ENCODE data around the gene KRTAP4-11.
A peak's percentile ranks its signal among the peaks of the same experiment; 100 is the strongest.
"Not testable (repeated sequence)": the region's sequence is repeated elsewhere in the genome, so short reads cannot be mapped to it uniquely, and the experiment has no call there.

KRTAP4-11 gene

DNA sequence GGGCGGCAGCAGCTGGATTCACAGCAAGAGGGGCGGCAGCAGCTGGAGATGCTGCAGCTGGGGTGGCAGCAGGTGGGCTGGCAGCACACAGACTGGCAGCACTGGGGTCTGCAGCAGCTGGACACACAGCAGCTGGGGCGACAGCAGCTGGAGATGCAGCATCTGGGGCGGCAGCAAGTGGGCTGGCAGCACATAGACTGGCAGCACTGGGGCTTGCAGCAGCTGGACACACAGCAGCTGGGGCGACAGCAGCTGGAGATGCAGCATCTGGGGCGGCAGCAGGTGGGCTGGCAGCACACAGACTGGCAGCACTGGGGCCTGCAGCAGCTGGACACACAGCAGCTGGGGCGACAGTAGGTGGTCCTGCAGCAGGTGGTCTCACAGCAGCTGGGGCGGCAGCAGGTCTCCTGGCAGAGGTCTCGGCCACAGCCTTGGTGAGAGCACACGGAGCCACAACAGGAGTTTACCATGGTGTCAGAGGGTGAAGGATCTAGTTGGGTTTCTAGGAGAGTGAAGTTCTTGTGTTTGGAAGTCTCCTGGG lies at the start of gene KRTAP4-11:
Gene KRTAP4-11 (minus strand): TSS at position 528 of the 541 bp plus-strand sequence. CDS start 58 bp downstream, at position 470.
- not testable (repeated sequence) for DNase-seq (ENCODE audit: low spot score)

DNA sequence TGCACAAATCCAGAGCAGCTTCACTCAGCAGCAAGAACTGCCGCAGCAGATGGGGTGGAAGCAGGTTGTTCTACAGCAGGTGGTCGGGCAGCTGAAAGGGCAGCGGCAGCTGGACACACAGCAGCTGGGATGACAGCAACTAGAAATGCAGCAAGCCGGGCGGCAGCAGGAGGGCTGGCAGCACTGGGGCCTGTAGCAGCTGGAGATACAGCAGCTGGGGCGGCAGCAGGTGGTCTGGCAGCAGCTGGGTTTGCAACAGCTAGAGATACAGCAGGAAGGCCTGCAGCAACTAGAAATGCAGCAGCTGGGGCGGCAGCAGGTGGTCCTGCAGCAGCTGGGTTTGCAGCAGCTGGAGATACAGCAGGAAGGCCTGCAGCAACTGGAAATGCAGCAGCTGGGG lies 49.4 kb upstream of the KRTAP4-11 start:
- no peak for DNase-seq (ENCODE audit: low spot score)

DNA sequence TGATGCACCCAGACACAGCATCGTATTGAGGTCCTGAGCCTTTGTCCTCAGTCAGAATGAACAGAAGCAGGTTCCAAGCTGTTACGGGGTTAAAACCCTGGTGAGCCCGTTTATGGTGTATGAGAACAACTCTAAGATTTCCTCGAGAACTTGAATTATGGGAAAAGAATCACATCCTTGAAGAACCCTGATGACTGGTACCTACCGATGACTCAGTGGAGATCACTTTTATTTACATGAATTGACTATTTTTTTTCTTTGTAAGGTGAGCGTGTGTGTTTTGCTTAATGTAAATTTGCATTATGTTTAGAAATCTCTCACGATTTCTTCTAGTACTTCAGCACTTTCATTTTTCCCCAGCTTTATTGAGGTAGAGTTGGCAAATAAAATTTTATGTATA lies 45.7 kb upstream of the KRTAP4-11 start:
- no peak for DNase-seq (ENCODE audit: low spot score)

DNA sequence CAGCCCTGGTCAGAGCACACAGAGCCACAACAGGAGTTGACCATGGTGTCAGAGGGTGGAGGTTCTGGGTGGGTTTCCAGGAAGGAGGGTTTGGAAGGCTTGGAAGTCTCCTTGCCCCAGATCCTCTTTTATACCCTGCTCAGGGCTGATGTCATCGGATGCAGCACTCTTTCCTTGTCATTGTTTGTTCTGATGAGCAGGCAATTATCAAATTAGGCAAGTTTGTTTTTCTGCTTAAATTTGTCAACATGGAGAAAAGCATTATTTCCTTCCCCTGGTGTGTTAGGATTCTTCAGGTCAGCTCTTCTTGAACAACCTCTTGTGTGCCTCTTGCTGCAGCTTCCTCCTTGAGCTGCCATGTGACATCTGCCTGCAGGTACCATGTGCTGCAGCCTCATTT lies 42.5 kb upstream of the KRTAP4-11 start, which contains the start of gene KRTAP4-4:
Gene KRTAP4-4 (minus strand): TSS at position 101 of the 400 bp plus-strand sequence. CDS start 57 bp downstream, at position 44.
- no peak for DNase-seq (ENCODE audit: low spot score)

DNA sequence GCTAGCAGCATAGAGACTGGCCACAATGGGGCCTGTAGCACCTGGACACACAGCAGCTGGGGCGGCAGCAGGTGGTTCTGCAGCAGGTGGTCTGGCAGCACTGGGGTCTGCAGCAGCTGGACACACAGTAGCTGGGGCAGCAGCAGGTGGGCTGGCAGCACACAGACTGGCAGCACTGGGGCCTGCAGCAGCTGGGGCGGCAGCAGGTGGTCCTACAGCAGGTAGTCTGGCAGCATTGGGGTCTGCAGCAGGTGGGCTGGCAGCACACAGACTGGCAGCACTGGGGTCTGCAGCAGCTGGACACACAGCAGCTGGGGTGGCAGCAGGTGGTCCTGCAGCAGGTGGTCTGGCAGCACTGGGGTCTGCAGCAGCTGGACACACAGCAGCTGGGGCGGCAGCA lies 42.0 kb upstream of the KRTAP4-11 start:
- DNase-seq (ENCODE audit: low spot score), result not testable (repeated sequence)

DNA sequence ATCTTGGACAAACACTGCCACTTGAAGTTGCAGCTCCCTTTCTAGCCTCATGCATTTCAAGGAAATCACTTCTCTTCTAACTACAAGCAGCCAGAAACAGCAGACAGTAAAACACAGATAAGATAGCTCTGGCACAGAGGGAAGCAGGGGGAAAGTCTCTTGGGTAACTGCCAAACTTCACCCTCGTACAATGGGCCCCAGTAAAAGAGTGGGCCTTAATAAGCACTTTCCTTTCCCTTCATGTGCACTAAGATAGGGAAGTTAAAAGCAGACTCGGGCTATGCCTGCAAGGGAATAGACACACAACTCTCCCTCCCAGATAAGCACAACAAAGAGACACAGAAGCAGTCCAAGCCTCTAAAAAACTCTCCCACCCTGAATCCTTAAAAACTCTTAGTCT lies 35.7 kb upstream of the KRTAP4-11 start:
- peak; percentile 70 for DNase-seq (ENCODE audit: low spot score)

DNA sequence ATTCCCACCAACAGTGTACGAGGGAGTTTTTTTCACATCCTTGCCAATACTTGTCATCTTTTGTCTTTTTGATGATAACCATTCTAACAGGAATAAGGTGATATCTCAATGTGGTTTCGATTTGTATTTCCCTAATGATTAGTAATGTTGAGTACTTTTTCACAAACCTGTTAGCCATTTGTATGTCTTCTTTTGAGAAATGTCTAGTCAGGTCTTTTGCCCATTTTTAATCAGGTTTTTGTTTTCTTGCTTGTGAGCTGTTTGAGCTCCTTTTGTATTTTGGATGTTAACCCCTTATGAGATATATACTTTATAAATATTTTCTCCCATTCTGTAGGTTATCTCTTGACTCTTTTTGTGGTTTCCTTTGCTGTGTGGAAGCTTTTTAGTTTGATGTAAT lies 33.4 kb upstream of the KRTAP4-11 start:
- no peak for DNase-seq (ENCODE audit: low spot score)

DNA sequence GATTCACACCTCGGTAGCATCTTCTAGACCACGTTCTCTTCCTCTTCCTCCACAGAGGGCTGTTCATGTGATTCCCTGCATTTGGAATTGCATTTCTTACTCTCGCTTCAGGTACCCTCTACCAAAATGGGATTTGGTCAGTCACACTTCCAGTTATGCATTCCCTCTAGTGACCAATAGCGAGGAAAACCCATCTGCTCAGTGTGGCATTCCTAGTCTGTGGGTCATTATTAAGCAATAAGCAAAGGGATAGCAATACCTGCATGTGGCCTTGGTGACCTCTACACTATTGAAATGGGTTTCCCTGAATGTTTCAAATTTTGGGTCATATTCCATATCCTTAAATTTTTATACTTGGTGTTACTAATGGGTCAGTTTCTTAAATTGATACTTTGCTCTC lies 31.9 kb upstream of the KRTAP4-11 start:
- no peak for DNase-seq (ENCODE audit: low spot score)

DNA sequence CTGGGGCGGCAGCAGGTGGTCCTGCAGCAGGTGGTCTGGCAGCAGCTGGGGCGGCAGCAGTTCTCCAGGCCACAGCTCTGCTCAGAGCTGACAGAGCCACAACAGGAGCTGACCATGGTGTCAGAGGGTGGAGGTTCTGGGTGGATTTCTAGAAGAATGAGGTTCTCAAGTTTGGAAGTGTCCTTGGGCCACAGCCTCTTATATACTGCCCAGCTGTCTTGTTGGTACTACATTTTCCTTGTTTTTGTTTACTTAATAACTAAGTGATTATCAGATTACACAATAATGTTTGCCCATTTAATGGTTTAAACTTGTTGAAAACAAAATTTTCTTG lies 31.4 kb upstream of the KRTAP4-11 start, which contains the start of gene KRTAP4-5:
Gene KRTAP4-5 (minus strand): TSS at position 174 of the 334 bp plus-strand sequence. CDS start 58 bp downstream, at position 116.
- DNase-seq (ENCODE audit: low spot score), result no peak

DNA sequence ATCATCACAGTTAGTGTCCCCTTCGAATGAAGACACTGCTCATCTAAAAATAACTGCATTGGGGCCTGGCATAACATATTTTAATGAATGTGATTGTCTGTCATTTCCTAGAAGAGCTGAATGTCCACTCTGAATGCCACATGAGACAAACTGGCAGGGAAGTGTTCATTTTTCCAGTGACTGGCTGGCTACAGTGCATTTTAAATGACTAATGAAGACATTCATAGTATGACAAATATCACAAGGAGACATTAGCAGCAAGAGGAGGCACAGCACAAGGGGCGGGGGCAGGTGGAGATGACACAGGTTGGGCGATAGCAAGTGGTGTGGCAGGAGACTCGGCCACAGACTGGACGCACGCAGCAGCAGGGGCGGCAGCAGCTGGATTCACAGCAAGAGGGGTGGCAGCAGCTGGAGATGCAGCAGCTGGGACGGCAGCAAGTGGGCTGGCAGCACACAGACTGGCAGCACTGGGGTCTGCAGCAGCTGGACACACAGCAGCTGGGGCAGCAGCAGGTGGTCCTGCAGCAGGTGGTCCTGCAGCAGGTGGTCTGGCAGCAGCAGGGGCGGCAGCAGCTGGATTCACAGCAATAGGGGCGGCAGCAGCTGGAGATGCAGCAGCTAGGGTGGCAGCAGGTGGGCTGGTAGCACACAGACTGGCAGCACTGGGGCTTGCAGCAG lies 30.9 kb upstream of the KRTAP4-11 start:
- DNase-seq (ENCODE audit: low spot score), result not testable (repeated sequence)

DNA sequence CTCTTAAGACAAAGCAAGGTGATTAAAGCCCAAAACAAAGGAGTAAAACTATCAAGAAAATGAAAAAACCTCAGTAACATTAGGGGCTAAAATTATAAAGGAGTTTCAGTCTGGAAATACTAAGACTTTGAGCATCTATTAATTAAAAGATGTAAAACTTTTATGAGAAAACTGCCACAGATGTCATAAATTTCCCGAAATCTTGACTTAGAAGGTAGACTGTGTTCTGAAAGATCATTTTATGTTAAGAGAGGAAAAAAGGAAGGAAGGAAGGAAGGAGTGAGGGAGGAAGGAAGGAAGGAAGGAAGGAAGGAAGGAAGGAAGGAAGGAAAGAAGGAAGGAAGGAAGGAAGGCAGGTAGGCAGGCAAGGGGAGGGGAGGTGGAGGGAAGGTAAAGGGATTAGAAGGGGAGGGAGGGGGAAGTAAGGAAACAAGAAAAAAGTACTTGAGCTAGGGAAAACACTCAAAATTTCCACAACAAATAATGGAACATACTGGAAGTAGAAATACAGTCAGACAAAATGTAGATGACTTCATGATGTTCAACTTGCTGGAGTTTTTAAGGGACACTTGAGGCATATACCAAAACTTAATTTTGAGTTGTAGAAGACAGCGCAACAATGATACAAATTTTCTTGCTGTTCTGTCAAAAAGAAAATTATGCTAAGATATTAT lies 29.5 kb upstream of the KRTAP4-11 start:
- no peak for DNase-seq (ENCODE audit: low spot score)

DNA sequence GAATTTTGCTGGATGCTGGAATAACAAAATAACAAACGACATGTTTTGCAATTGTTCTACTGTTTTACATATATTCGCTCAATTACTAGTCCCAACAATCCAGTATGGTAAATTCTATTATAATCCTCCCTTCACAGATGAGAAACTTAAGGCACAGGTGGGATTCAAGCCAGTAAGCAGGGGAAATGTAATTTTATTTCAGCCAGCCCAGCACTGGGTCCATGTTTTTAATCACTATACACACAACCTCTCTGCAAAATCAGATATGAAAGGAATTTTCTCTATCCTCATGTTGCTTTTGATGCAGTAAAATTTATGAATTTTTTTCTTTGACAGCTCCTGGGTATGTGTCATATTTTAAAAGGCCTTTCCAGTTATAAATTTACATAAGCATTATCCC lies 27.1 kb upstream of the KRTAP4-11 start:
- no peak for DNase-seq (ENCODE audit: low spot score)

DNA sequence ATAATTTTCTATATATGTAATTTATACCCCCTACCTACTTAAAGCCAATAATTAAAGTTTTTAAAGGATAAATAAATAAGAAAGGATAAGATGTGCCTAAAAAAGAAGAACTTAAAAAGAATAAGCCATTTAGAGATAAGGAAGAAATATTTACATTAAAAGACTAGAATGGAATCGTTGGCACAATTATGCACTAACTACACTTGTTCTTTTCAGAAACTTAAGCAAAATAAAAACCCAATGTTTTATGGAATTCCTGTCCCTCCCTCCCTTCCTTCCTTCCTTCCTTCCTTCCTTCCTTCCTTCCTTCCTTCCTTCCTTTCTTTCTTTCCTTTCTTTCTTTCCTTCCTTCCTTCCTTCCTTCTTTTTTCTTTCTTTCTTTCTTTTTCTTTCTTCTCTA lies 26.7 kb upstream of the KRTAP4-11 start:
- DNase-seq (ENCODE audit: low spot score), result no peak

DNA sequence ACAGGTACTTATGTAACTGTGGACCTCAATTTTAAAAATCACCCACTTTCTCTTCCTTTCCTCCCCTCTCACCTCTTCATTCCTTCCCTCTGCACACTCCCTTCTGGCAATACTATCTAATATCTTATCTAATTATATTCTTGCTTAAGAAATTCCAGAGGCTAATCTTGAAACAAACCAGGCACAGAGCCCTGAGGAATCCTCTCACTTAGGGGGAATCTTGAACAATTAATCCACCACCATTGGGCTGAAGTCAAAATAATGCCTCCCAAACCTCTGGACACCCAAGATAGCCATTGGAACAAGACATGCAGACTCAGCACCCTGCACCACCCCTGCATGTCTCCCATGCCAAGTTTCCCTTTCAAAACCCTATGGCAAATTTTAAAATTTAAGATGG lies 23.2 kb upstream of the KRTAP4-11 start:
- no peak for DNase-seq (ENCODE audit: low spot score)

DNA sequence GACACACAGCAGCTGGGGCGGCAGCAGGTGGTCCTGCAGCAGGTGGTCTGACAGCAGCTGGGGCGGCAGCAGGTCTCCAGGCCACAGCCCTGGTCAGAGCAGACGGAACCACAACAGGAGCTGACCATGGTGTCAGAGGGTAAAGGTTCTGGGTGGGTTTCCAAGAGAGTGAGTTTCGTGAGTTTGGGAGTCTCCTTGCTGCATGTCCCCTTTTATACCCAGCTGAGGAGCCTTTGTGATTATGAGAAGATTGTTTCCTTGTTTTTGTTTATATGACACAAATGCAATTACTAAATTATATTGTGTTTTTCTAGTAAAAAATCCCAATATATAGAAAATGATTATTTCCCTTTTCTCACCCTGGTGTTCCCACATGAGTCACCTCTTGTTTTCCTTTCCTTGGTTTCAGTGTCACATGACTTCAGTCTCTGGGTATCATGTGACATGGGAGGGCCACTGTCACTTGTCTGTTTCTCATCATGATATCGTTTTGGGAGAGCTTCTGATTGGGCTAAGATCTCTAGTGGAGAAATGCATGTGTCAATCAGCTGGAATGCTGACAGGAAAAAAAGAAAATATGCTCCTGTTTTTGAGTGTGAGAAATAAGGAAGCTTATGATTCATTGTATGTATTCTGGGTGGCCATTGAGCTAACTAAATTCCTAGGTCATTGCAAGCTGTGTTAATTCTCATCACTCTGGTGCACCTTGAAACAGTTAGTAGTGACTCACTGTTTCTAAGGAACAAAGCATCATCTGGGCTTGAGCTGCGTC lies 22.4 kb upstream of the KRTAP4-11 start, which contains the start of gene KRTAP4-6:
Gene KRTAP4-6 (minus strand): TSS at position 185 of the 772 bp plus-strand sequence. CDS start 57 bp downstream, at position 128.
- no peak for DNase-seq (ENCODE audit: low spot score)

DNA sequence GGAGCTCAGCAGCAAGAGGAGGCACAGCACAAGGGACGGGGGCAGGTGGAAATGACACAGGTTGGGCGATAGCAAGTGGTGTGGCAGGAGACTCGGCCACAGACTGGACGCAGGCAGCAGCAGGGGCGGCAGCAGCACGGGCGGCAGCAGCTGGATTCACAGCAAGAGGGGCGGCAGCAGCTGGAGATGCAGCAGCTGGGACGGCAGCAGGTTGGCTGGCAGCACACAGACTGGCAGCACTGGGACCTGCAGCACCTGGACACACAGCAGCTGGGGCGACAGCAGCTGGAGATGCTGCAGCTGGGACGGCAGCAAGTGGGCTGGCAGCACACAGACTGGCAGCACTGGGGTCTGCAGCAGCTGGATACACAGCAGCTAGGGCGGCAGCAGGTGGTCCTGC lies 21.7 kb upstream of the KRTAP4-11 start:
- DNase-seq (ENCODE audit: low spot score), result not testable (repeated sequence)

DNA sequence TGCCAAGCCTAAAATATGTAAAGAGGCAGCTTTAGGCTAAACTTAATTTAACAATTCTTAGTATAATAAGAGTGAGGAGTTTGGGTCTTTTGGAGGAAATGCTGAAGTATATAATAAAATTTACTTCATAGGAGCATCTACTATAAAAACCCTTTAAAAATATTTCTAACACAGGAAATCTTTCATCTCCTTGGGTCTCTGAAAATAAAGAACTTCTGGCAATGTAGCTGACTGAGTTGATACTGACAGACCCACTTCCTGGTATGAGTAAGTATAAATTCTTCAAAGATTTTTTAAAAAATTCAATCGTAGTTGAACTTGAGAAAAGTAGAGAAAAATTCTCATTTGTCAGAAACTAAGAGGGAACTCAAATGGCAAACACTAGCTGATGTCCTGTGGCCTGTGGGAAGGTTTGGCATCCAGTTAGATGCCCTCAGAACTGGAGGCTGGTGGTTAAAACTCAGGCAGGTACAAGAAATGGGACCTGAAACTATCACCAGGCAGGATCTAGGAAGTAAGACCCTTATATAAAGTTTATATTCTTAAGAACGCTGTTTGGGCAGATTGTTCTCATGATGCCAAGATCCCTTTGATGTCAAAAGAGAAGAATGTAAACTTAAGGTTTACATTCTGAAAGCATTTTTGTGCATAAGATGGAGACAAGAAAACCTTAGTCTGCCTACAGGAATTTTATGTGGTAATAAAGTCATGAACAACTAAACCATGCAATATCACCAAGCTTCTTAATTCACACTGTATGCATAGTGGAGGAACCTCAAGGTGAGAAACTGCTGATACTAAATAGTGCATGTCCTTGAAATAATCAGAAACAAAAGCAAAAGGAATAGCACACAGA lies 15.9 kb upstream of the KRTAP4-11 start:
- DNase-seq (ENCODE audit: low spot score), result no peak

DNA sequence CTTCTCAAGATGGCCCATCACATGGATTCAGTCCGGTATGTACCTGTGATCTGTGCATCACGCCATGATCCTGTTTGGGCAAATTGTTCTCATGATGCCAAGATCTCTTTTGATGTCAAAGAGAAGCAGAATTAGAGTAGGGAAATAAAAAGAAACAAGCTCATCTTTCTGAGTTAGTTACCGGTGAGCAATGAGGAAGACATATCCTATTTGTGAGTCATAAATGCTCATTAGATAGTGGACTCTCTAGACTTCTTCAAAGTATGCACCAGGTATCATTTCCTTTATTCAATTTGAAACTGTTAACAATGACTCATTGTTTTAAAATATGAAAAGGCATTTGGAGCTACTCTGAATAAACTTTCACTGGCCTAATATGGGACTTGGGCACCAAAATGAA lies 13.8 kb upstream of the KRTAP4-11 start:
- no peak for DNase-seq (ENCODE audit: low spot score)

DNA sequence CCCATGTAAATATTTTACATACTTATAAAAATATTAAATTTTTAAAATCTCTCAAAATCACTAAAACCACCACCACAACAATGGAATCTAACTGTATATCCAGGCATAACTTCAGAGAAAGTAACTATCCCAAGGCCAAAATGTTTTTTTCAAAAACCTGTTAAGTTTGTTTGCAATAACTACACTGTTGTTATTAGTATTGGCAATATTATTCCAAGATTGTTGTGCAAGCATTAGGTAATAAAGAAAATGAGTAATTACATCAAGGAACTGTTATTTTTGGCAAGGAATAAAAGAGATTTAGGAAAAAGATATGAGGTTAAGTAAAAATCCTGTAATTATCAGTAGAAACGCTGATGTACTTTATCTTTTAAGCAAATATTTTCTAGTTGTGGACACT lies 9.2 kb upstream of the KRTAP4-11 start:
- no peak for DNase-seq (ENCODE audit: low spot score)

DNA sequence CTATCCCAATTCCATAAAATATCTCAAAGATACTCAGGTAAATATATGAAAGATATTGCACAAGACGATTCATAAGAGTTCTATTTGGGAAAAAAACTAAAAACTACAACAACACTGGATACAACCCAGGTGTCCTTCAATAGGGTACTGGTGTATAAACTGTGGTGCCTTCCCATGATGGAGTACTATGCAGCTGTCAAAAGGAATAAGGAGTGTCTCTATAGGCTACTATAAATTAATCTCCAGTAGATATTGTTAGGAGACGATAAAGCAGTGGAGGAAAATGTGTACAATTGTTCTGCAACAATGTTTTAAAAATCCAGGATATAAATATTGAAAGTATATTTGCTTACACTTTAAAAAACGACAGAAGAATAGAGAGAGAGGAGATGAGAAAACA lies 8.2 kb upstream of the KRTAP4-11 start:
- no peak for DNase-seq (ENCODE audit: low spot score)

DNA sequence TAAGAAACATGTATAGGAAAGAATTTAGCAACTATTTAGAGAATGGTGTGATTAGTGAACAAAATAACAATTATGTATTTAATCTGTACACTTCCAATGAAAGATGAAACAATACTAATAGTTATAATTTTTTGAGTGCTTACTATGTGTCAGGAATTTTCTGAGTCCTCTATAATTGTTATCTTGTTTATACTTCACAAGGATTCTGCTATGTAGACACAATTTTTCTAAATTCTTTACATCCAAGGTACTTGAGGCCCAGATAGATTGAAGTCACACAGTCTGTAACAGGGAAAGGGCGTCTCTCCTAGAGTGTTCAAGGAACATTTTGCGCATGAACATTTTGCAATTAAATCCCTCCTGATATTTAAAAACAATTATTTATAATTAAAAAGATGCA lies 6.9 kb upstream of the KRTAP4-11 start:
- DNase-seq (ENCODE audit: low spot score), result no peak

All from pons (tissue), 1 donor.